Parathyroid adenoma (tissue), 2 donors: ENCODE measurements around the gene RTN4RL2.

Source experiments
- H2AFZ ChIP-seq: fragments of 300-600 bp; sonication (generic); one replicate; pipeline ENCODE4 v1.7.0; 2017; ENCODE audit warnings: antibody characterized with exemption, mild to moderate bottlenecking
- H3K27ac ChIP-seq: fragments of 300-600 bp; sonication (generic); one replicate; pipeline ENCODE4 v1.7.0; 2017
- H3K27me3 ChIP-seq: fragments of 300-600 bp; sonication (generic); one replicate; pipeline ENCODE4 v1.7.0; 2017; ENCODE audit warnings: low read length; ENCODE audit not compliant: control insufficient read depth, insufficient read depth
- H3K36me3 ChIP-seq: fragments of 300-600 bp; sonication (generic); one replicate; pipeline ENCODE4 v1.7.0; 2017; ENCODE audit warnings: low read length; ENCODE audit not compliant: control insufficient read depth, insufficient read depth
- H3K4me1 ChIP-seq: fragments of 300-600 bp; sonication (generic); one replicate; pipeline ENCODE4 v1.7.0; 2017; ENCODE audit warnings: control low read depth
- H3K4me2 ChIP-seq: fragments of 300-600 bp; sonication (generic); one replicate; pipeline ENCODE4 v1.7.0; 2017; ENCODE audit warnings: low read length
- H3K4me3 ChIP-seq: fragments of 300-600 bp; sonication (generic); one replicate; pipeline ENCODE4 v1.7.0; 2017; ENCODE audit warnings: low read depth, low read length
- H3K79me2 ChIP-seq: fragments of 300-600 bp; sonication (generic); one replicate; pipeline ENCODE4 v1.7.0; 2017; ENCODE audit warnings: control low read depth
- H3K9ac ChIP-seq: fragments of 300-600 bp; sonication (generic); one replicate; pipeline ENCODE4 v1.7.0; 2017; ENCODE audit warnings: mild to moderate bottlenecking
- H3K9me3 ChIP-seq: fragments of 300-600 bp; sonication (generic); one replicate; pipeline ENCODE4 v1.7.0; 2017; ENCODE audit warnings: low read length; ENCODE audit not compliant: control insufficient read depth
- CTCF ChIP-seq: fragments of 300-600 bp; sonication (generic); IDR thresholded peaks from one replicate; pipeline ENCODE4 v1.7.0; 2017; ENCODE audit warnings: antibody characterized with exemption, mild to moderate bottlenecking
- donor health status: primary hyperparathyroidism.

Gene RTN4RL2

GRCh38 chr11:57464539-57465181 is 4.3 kb downstream of the RTN4RL2 start:
- Histone ChIP-seq H2AFZ (no peak overlapping the region), H3K9ac (no peak overlapping the region), H3K4me1 (no peaks in the 10 kb centered on the region), H3K27ac (no peak overlapping the region), H3K4me3 (no peak overlapping the region), H3K36me3 (no peaks in the 10 kb centered on the region), H3K27me3 (no peaks in the 10 kb centered on the region), H3K79me2 (no peaks in the 10 kb centered on the region), H3K9me3 (no peaks in the 10 kb centered on the region), H3K4me2 (no peak overlapping the region)
- TF ChIP-seq CTCF: no peak

DNA sequence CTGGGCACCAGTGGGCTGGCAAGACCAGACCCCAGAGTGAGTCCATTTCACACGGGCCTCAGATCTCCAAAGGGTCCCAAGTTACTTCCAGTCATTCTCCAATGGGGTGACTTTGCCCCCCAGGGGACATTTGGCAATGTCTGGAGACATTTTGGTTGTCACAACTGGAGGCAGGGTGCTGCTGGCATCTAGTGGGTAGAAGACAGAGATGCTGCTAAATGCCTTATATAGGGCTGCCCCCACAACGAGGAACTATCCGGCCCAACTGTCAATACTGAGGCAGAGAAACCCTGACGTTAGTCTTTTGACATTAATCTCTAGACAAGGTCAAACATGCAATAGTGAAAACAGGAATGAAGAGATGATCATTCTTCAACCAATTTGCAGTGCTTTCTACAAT is 6.4 kb downstream of the RTN4RL2 start:
- Histone ChIP-seq H3K27ac (no peak overlapping the region), H3K4me3 (no peak overlapping the region), H2AFZ (no peak overlapping the region), H3K4me1 (no peaks in the 10 kb centered on the region), H3K9ac (no peak overlapping the region), H3K27me3 (no peaks in the 10 kb centered on the region), H3K79me2 (no peaks in the 10 kb centered on the region), H3K9me3 (no peaks in the 10 kb centered on the region), H3K36me3 (no peaks in the 10 kb centered on the region), H3K4me2 (no peak overlapping the region)
- TF ChIP-seq CTCF: no peak

DNA sequence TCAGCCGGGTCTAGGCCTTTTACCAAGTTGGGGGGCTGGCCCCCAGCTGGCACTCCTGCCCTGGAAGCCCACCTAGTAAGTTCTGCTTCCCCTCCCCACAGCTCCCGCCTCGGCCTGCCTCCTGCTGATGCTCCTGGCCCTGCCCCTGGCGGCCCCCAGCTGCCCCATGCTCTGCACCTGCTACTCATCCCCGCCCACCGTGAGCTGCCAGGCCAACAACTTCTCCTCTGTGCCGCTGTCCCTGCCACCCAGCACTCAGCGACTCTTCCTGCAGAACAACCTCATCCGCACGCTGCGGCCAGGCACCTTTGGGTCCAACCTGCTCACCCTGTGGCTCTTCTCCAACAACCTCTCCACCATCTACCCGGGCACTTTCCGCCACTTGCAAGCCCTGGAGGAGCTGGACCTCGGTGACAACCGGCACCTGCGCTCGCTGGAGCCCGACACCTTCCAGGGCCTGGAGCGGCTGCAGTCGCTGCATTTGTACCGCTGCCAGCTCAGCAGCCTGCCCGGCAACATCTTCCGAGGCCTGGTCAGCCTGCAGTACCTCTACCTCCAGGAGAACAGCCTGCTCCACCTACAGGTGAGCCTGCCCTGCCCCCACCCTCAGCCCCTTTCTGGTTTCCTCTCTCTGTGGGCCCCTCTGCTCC is 7.3 kb downstream of the RTN4RL2 start:
- Histone ChIP-seq H3K36me3 (no peaks in the 10 kb centered on the region), H3K79me2 (no peaks in the 10 kb centered on the region), H3K4me2 (no peak overlapping the region), H3K9ac (no peak overlapping the region), H3K4me3 (no peak overlapping the region), H3K27ac (no peak overlapping the region), H2AFZ (no peak overlapping the region), H3K27me3 (no peaks in the 10 kb centered on the region), H3K9me3 (no peaks in the 10 kb centered on the region), H3K4me1 (no peaks in the 10 kb centered on the region)
- no peak for TF ChIP-seq CTCF

- Histone ChIP-seq H3K4me1 (no peaks in the 10 kb centered on the region), H3K4me2 (no peak overlapping the region), H2AFZ (no peak overlapping the region), H3K4me3 (no peak overlapping the region), H3K36me3 (no peaks in the 10 kb centered on the region), H3K9ac (no peak overlapping the region), H3K27me3 (no peaks in the 10 kb centered on the region), H3K79me2 (no peaks in the 10 kb centered on the region), H3K9me3 (no peaks in the 10 kb centered on the region), H3K27ac (no peak overlapping the region)
- no peak for TF ChIP-seq CTCF
Observed at GRCh38 chr11:57468276-57468675, 7.9 kb downstream of the RTN4RL2 start.

- no peaks in the 10 kb centered on the region for H3K27me3 ChIP-seq
- H3K9me3 ChIP-seq: no peaks in the 10 kb centered on the region
- H3K4me2 ChIP-seq: no peak overlapping the region
- H3K27ac ChIP-seq: no peak overlapping the region
- H3K9ac ChIP-seq: no peak overlapping the region
- TF ChIP-seq CTCF: no peak
- no peaks in the 10 kb centered on the region for H3K4me1 ChIP-seq
- no peaks in the 10 kb centered on the region for H3K36me3 ChIP-seq
- H3K4me3 ChIP-seq: no peak overlapping the region
- no peaks in the 10 kb centered on the region for H3K79me2 ChIP-seq
- no peak overlapping the region for H2AFZ ChIP-seq
Observed at GRCh38 chr11:57469268-57469667, 8.9 kb downstream of the RTN4RL2 start.
